ENCODE results near the gene MCRIP2. TPM values are rescaled to one million over a fixed set of nuclear protein-coding genes. Genes with fewer than 3 reads are reported as not detected.
"Not testable (repeated sequence)": the region's sequence is repeated elsewhere in the genome, so short reads cannot be mapped to it uniquely, and the experiment has no call there.

MCRIP2 gene
- total RNA-seq, 1 donor from 2014 or later: 20.4 TPM

DNA sequence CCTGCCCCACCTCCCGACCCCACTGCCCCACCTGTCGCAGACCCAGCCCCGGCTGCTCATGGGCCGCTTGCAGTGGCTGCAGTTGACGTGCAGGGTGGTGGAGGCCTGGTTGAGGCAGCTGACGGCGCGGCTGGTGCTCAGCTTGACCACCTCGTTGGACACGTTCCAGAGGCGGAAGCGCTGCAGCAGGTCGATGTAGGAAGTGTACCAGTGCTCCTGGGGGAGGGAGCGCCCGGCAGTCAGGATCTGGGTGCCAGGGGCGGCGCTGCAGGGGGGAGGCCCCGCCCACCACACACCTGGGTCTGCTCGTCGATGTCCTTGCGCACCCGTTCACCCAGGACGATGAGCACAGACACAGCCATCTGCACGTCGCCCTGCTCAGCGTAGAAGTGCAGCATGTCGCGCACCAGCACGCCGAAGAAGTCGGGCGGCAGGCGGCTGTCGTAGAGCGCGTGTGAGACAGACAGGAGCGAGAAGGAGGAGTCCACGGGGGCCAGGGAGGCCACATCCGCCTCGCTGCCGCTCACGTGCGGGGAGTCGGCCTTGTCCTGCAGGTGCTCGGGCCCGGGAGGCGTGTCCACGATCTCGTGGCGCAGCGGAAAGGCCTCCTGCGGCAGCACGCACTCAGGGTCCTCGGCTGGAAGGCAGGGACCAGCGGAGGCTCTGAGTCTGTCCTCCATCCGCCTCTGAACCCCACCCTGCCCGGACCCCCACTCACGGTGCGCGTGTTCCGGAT lies 43.5 kb downstream of the MCRIP2 start:
- peak overlapping the region in 1 of 3 donors; percentile 41 for H3K4me3 ChIP-seq (ENCODE audit: low read length in 3 of 3)
- H3K36me3 ChIP-seq (ENCODE audit: control insufficient read depth in 3 of 3, insufficient read depth in 3 of 3, low read length in 3 of 3): peaks cover 22 to 37% (median 26%) of the 10 kb centered on the region in 3 donors
- no peak overlapping the region for H3K27ac ChIP-seq (ENCODE audit: low read depth, low read length)
- H3K9me3 ChIP-seq (ENCODE audit: control insufficient read depth in 3 of 3, low read length in 3 of 3): no peaks in the 10 kb centered on the region
- H3K27me3 ChIP-seq (ENCODE audit: control insufficient read depth in 3 of 3, insufficient read depth in 3 of 3, low read length in 3 of 3): no peaks in the 10 kb centered on the region
- peaks cover 57 to 84% (median 60%) of the 10 kb centered on the region in 3 donors for H3K4me1 ChIP-seq (ENCODE audit: control insufficient read depth in 3 of 3, insufficient read depth in 3 of 3, low read length in 3 of 3)
- no peak overlapping the region for H3K9ac ChIP-seq (ENCODE audit: low read depth in 1 of 3, low read length in 3 of 3)

DNA sequence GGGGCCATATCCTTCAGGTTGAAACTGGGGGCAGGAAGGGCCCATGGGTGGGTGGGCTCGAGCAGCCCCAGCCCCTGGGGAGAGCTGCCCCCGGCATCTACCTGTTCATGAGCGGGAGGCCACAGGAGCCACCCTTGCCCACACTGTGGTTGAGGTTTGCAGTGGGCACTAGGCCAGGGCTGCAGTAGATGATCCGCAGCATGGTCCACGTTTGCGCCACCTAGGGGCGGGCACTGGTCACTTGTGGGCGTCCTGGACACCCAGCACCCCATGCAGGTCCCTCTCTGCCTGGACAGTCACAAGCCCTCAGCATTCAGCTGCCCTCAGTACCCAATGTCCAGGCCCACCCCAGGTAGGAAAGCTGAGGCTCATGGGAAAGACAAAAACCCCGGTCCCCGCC lies 44.3 kb downstream of the MCRIP2 start:
- Histone ChIP-seq H3K9ac (ENCODE audit: low read depth in 1 of 3, low read length in 3 of 3) (no peak overlapping the region), H3K4me3 (ENCODE audit: low read length in 3 of 3) (no peak overlapping the region), H3K27ac (ENCODE audit: low read depth, low read length) (no peak overlapping the region), H3K4me1 (ENCODE audit: control insufficient read depth in 3 of 3, insufficient read depth in 3 of 3, low read length in 3 of 3) (peaks cover 56 to 86% (median 57%) of the 10 kb centered on the region in 3 donors), H3K9me3 (ENCODE audit: control insufficient read depth in 3 of 3, low read length in 3 of 3) (no peaks in the 10 kb centered on the region), H3K27me3 (ENCODE audit: control insufficient read depth in 3 of 3, insufficient read depth in 3 of 3, low read length in 3 of 3) (peaks cover under 1 to 2% (median 2%) of the 10 kb centered on the region in 3 donors), H3K36me3 (ENCODE audit: control insufficient read depth in 3 of 3, insufficient read depth in 3 of 3, low read length in 3 of 3) (peaks cover 22 to 37% (median 26%) of the 10 kb centered on the region in 3 donors)

GRCh38 chr16:686459-687260 lies 45.0 kb downstream of the MCRIP2 start:
- Histone ChIP-seq H3K9ac (ENCODE audit: low read depth in 1 of 3, low read length in 3 of 3) (no peak overlapping the region), H3K4me1 (ENCODE audit: control insufficient read depth in 3 of 3, insufficient read depth in 3 of 3, low read length in 3 of 3) (peaks cover 49 to 79% (median 50%) of the 10 kb centered on the region in 3 donors), H3K4me3 (ENCODE audit: low read length in 3 of 3) (no peak overlapping the region), H3K27me3 (ENCODE audit: control insufficient read depth in 3 of 3, insufficient read depth in 3 of 3, low read length in 3 of 3) (peaks cover 3 to 7% (median 5%) of the 10 kb centered on the region in 3 donors), H3K9me3 (ENCODE audit: control insufficient read depth in 3 of 3, low read length in 3 of 3) (no peaks in the 10 kb centered on the region), H3K27ac (ENCODE audit: low read depth, low read length) (no peak overlapping the region), H3K36me3 (ENCODE audit: control insufficient read depth in 3 of 3, insufficient read depth in 3 of 3, low read length in 3 of 3) (peaks cover 19 to 36% (median 25%) of the 10 kb centered on the region in 3 donors)

- H3K27me3 ChIP-seq (ENCODE audit: control insufficient read depth in 3 of 3, insufficient read depth in 3 of 3, low read length in 3 of 3): peaks cover 10 to 13% (median 10%) of the 10 kb centered on the region in 3 donors
- peaks cover 41 to 70% (median 42%) of the 10 kb centered on the region in 3 donors for H3K4me1 ChIP-seq (ENCODE audit: control insufficient read depth in 3 of 3, insufficient read depth in 3 of 3, low read length in 3 of 3)
- no peak overlapping the region for H3K4me3 ChIP-seq (ENCODE audit: low read length in 3 of 3)
- H3K36me3 ChIP-seq (ENCODE audit: control insufficient read depth in 3 of 3, insufficient read depth in 3 of 3, low read length in 3 of 3): peaks cover 11 to 27% (median 17%) of the 10 kb centered on the region in 3 donors
- no peak overlapping the region for H3K9ac ChIP-seq (ENCODE audit: low read depth in 1 of 3, low read length in 3 of 3)
- no peak overlapping the region for H3K27ac ChIP-seq (ENCODE audit: low read depth, low read length)
- H3K9me3 ChIP-seq (ENCODE audit: control insufficient read depth in 3 of 3, low read length in 3 of 3): no peaks in the 10 kb centered on the region
Measured at GRCh38 chr16:687499-687898, 45.9 kb downstream of the MCRIP2 start.

DNA sequence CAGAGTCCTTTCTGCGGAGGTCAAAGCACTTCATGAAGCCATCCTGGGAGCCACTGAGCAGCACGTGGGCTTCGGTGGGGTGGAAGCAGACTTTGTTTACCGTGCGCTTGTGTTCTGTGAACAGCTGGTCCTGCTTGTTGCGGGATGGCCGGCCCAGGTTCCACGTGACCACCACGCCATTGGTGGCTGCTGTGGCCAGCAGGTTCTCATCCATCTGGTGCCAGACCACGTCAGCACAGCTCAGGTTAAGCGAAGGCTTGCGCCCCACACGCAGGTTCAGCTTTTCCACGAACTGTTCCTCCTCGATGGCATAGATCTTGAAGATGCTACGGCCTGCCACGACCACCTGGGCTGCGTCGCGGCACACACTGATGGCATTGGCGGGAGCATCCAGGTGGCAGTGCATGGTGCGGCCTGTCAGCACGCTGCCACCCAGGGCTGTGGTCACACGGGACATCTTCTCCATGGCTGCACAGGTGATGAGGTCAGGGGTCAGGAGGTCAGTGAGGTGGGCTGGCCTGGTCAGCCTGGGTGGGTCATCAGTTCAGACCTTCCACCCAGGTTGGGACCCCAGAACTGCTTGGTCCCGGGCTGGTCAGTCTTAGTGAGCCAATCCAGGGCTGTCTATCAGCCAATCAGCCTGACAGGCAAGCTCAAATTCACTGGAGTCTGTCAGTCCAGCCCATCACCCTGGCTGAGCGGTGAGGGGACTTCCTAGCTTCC lies 47.7 kb downstream of the MCRIP2 start:
- H3K4me1 ChIP-seq (ENCODE audit: control insufficient read depth in 3 of 3, insufficient read depth in 3 of 3, low read length in 3 of 3): peaks cover 28 to 56% (median 30%) of the 10 kb centered on the region in 3 donors
- peak overlapping the region; percentile 72 to 93 (median 89) for H3K4me3 ChIP-seq (ENCODE audit: low read length in 3 of 3)
- H3K27me3 ChIP-seq (ENCODE audit: control insufficient read depth in 3 of 3, insufficient read depth in 3 of 3, low read length in 3 of 3): peaks cover 24 to 32% (median 27%) of the 10 kb centered on the region in 3 donors
- no peaks in the 10 kb centered on the region for H3K9me3 ChIP-seq (ENCODE audit: control insufficient read depth in 3 of 3, low read length in 3 of 3)
- H3K9ac ChIP-seq (ENCODE audit: low read depth in 1 of 3, low read length in 3 of 3): peak overlapping the region; percentile 74 to 96 (median 93)
- peaks cover 6 to 19% (median 7%) of the 10 kb centered on the region in 3 donors for H3K36me3 ChIP-seq (ENCODE audit: control insufficient read depth in 3 of 3, insufficient read depth in 3 of 3, low read length in 3 of 3)
- peak overlapping the region; percentile 76 for H3K27ac ChIP-seq (ENCODE audit: low read depth, low read length)

DNA sequence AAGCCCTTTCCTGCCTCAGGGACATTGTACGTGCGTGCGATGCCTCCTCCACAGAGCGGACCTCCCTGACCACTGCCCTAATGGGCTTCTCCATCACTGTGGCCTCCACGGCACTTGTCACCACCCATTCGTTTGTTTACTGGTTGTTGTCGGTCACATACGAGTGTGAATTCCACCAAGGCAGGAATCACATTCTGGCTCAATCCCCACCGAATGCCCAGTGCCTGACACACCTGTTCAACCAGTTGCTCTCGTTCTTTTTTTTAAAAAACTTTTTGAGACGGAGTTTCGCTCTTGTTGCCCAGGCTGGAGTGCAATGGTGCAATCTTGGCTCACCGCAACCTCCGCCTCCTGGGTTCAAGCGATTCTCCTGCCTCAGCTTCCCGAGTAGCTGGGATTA lies 49.6 kb downstream of the MCRIP2 start:
- H3K4me1 ChIP-seq (ENCODE audit: control insufficient read depth in 3 of 3, insufficient read depth in 3 of 3, low read length in 3 of 3): peaks cover 19 to 45% (median 33%) of the 10 kb centered on the region in 3 donors
- not testable (repeated sequence) for H3K9ac ChIP-seq (ENCODE audit: low read depth in 1 of 3, low read length in 3 of 3); H3K27ac ChIP-seq (ENCODE audit: low read depth, low read length); H3K9me3 ChIP-seq (ENCODE audit: control insufficient read depth in 3 of 3, low read length in 3 of 3)
- H3K36me3 ChIP-seq (ENCODE audit: control insufficient read depth in 3 of 3, insufficient read depth in 3 of 3, low read length in 3 of 3): peaks cover 4 to 14% (median 6%) of the 10 kb centered on the region in 3 donors
- H3K4me3 ChIP-seq (ENCODE audit: low read length in 3 of 3): peak overlapping the region in 1 of 3 donors; percentile 72
- peaks cover 39 to 45% (median 44%) of the 10 kb centered on the region in 3 donors for H3K27me3 ChIP-seq (ENCODE audit: control insufficient read depth in 3 of 3, insufficient read depth in 3 of 3, low read length in 3 of 3)

GRCh38 chr16:692356-693108 lies 50.9 kb downstream of the MCRIP2 start:
- Histone ChIP-seq H3K9me3 (ENCODE audit: control insufficient read depth in 3 of 3, low read length in 3 of 3) (no peaks in the 10 kb centered on the region), H3K4me1 (ENCODE audit: control insufficient read depth in 3 of 3, insufficient read depth in 3 of 3, low read length in 3 of 3) (peaks cover 19 to 34% (median 33%) of the 10 kb centered on the region in 3 donors), H3K27me3 (ENCODE audit: control insufficient read depth in 3 of 3, insufficient read depth in 3 of 3, low read length in 3 of 3) (peaks cover 44 to 52% (median 52%) of the 10 kb centered on the region in 3 donors), H3K4me3 (ENCODE audit: low read length in 3 of 3) (no peak overlapping the region), H3K9ac (ENCODE audit: low read depth in 1 of 3, low read length in 3 of 3) (no peak overlapping the region), H3K27ac (ENCODE audit: low read depth, low read length) (no peak overlapping the region), H3K36me3 (ENCODE audit: control insufficient read depth in 3 of 3, insufficient read depth in 3 of 3, low read length in 3 of 3) (peaks cover 0 to 4% (median 2%) of the 10 kb centered on the region in 3 donors)

DNA sequence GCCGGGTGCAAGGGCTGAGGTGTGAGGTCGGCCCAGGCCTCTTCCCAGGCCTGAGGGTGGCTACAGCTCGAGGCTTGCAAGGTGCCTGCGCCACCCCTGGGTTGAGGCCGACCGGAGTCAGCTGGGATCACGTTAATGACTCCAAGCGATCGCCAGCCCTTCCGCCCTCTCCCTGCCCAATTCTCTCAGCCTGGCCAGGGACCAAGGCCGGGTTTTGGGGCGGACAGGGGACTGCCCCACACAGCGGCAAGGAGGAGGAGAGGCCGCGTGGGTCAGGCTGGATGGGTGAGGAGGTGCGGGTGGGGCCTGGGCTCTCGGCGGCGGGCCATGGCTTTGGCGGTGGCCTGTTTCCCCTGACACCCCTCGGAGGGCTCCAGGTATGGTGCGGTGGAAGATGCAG lies 51.7 kb downstream of the MCRIP2 start:
- Histone ChIP-seq H3K27ac (ENCODE audit: low read depth, low read length) (no peak overlapping the region), H3K27me3 (ENCODE audit: control insufficient read depth in 3 of 3, insufficient read depth in 3 of 3, low read length in 3 of 3) (peaks cover 47 to 58% (median 54%) of the 10 kb centered on the region in 3 donors), H3K36me3 (ENCODE audit: control insufficient read depth in 3 of 3, insufficient read depth in 3 of 3, low read length in 3 of 3) (no peaks in the 10 kb centered on the region), H3K9ac (ENCODE audit: low read depth in 1 of 3, low read length in 3 of 3) (no peak overlapping the region), H3K4me1 (ENCODE audit: control insufficient read depth in 3 of 3, insufficient read depth in 3 of 3, low read length in 3 of 3) (peaks cover 19 to 33% (median 27%) of the 10 kb centered on the region in 3 donors), H3K4me3 (ENCODE audit: low read length in 3 of 3) (no peak overlapping the region), H3K9me3 (ENCODE audit: control insufficient read depth in 3 of 3, low read length in 3 of 3) (no peaks in the 10 kb centered on the region)

DNA sequence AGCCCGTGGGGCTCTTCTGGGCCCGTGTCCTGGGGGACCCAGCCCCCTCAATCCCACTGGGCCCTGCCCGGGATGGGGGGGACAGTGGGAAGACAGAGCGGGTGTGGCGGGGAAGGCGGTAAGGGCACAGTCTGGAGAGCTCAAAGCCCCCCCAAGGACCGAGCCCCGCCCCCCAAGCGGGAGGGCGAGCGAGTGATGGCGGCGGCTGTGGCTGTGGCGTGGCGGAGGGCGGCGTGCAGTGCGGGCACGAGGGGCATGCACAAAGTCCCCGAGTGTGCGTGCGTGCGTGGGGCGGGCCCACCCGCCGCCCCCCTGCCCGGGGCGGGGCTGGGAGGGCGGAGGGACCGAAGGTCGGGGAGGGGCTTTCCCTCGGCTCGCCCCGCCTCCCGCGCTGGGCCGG lies 52.1 kb downstream of the MCRIP2 start:
- H3K27me3 ChIP-seq (ENCODE audit: control insufficient read depth in 3 of 3, insufficient read depth in 3 of 3, low read length in 3 of 3): peaks cover 48 to 60% (median 56%) of the 10 kb centered on the region in 3 donors
- H3K4me3 ChIP-seq (ENCODE audit: low read length in 3 of 3): no peak overlapping the region

More for the DNA sequence above, 52.1 kb downstream of the MCRIP2 start:
- H3K9ac ChIP-seq (ENCODE audit: low read depth in 1 of 3, low read length in 3 of 3): no peak overlapping the region
- peaks cover 15 to 29% (median 23%) of the 10 kb centered on the region in 3 donors for H3K4me1 ChIP-seq (ENCODE audit: control insufficient read depth in 3 of 3, insufficient read depth in 3 of 3, low read length in 3 of 3)
- no peaks in the 10 kb centered on the region for H3K36me3 ChIP-seq (ENCODE audit: control insufficient read depth in 3 of 3, insufficient read depth in 3 of 3, low read length in 3 of 3)
- no peaks in the 10 kb centered on the region for H3K9me3 ChIP-seq (ENCODE audit: control insufficient read depth in 3 of 3, low read length in 3 of 3)
- no peak overlapping the region for H3K27ac ChIP-seq (ENCODE audit: low read depth, low read length)

All from skeletal muscle tissue (tissue), 4 donors.